HEK293 (cell line): ENCODE data around the gene PLA2G4E.

Experiments used
- CTCF ChIA-PET: fragments of 350-600 bp; formaldehyde crosslinking; extraction: SDS; loops from one replicate; lab custom pipeline; 2021; ENCODE audit warnings: antibody characterized with exemption; lab: Yijun Ruan, JAX
- POLR2A ChIA-PET: fragments of 300-600 bp; formaldehyde crosslinking; extraction: SDS; loops from one replicate; lab custom pipeline; 2020; ENCODE audit warnings: antibody characterized with exemption, inconsistent platforms; lab: Yijun Ruan, JAX
- H3K27ac ChIP-seq: fragments of 200-500 bp; sonication (Bioruptor generic); 2 replicates; pipeline ENCODE4 v1.5.1; 2014; ENCODE audit warnings: low read depth, low read length, control low read depth, inconsistent platforms; ENCODE audit errors: extremely low read depth
- H3K36me3 ChIP-seq, 2 experiments: fragments of 200-500 bp in 1 of 2; sonication (Bioruptor generic) in 1 of 2; 1 replicate in 1 of 2; 2 replicates in 1 of 2; pipeline ENCODE4 v1.5.1; 2014 to 2017; ENCODE audit warnings: inconsistent platforms in 2 of 2, low read length in 2 of 2; ENCODE audit not compliant: control insufficient read depth in 2 of 2, insufficient read depth in 1 of 2
- H3K4me1 ChIP-seq: fragments of 200-500 bp; sonication (Bioruptor generic); 2 replicates; pipeline ENCODE4 v1.5.1; 2014; ENCODE audit warnings: mild to moderate bottlenecking, low read length, inconsistent platforms; ENCODE audit not compliant: control insufficient read depth, insufficient read depth
- H3K4me3 ChIP-seq: 2 replicates; pipeline ENCODE4 v1.5.1; 2011; ENCODE audit warnings: low read depth, mild to moderate bottlenecking, control low read depth, low read length, moderate library complexity
- H3K9me3 ChIP-seq: fragments of 200-500 bp; sonication (Bioruptor generic); 2 replicates; pipeline ENCODE4 v1.5.1; 2014; ENCODE audit warnings: low read depth, low read length, inconsistent platforms; ENCODE audit not compliant: control insufficient read depth, insufficient read depth
- KLF8 ChIP-seq: fragments of 450-650 bp; formaldehyde crosslinking; IDR thresholded peaks from 2 replicates; pipeline ENCODE4 v1.5.1; 2016; ENCODE audit warnings: missing biosample characterization, missing genetic modification characterization
- SETDB1 ChIP-seq: IDR thresholded peaks from one replicate; pipeline ENCODE4 v1.6.1; 2017; ENCODE audit warnings: mild to moderate bottlenecking, low read length, moderate library complexity, mixed read lengths; ENCODE audit not compliant: insufficient read length
- SP2 ChIP-seq: fragments of 450-650 bp; formaldehyde crosslinking; IDR thresholded peaks from 2 replicates; pipeline ENCODE4 v1.5.1; 2016; ENCODE audit warnings: missing biosample characterization, missing genetic modification characterization
- SP7 ChIP-seq: fragments of 450-650 bp; formaldehyde crosslinking; IDR thresholded peaks from 2 replicates; pipeline ENCODE4 v1.5.1; 2016; ENCODE audit warnings: missing biosample characterization, missing genetic modification characterization
- ZFP37 ChIP-seq: fragments of 450-650 bp; formaldehyde crosslinking; IDR thresholded peaks from 2 replicates; pipeline ENCODE4 v1.5.1; 2016; ENCODE audit warnings: missing biosample characterization, missing genetic modification characterization
- ZIC2 ChIP-seq: fragments of 450-650 bp; formaldehyde crosslinking; IDR thresholded peaks from 2 replicates; pipeline ENCODE4 v1.5.1; 2016; ENCODE audit warnings: missing biosample characterization, missing genetic modification characterization
- ZNF18 ChIP-seq: fragments of 450-650 bp; formaldehyde crosslinking; IDR thresholded peaks from 2 replicates; pipeline ENCODE4 v1.5.1; 2016; ENCODE audit warnings: missing biosample characterization, missing genetic modification characterization
- ZNF354C ChIP-seq: fragments of 450-650 bp; formaldehyde crosslinking; IDR thresholded peaks from 2 replicates; pipeline ENCODE4 v1.5.1; 2016; ENCODE audit warnings: missing biosample characterization, missing genetic modification characterization, low read depth, borderline replicate concordance
- ZNF423 ChIP-seq: fragments of 450-650 bp; formaldehyde crosslinking; IDR thresholded peaks from 2 replicates; pipeline ENCODE4 v1.5.1; 2016; ENCODE audit warnings: missing biosample characterization, missing genetic modification characterization
- ZNF530 ChIP-seq: fragments of 450-650 bp; formaldehyde crosslinking; IDR thresholded peaks from 2 replicates; pipeline ENCODE4 v1.5.1; 2016; ENCODE audit warnings: low read depth, missing biosample characterization, missing genetic modification characterization
- ZNF555 ChIP-seq: fragments of 450-650 bp; formaldehyde crosslinking; conservative IDR thresholded peaks from 2 replicates; pipeline ENCODE4 v1.5.1; 2017; ENCODE audit warnings: missing biosample characterization, mild to moderate bottlenecking, missing genetic modification characterization, inconsistent platforms
- ZNF585B ChIP-seq: fragments of 450-650 bp; formaldehyde crosslinking; IDR thresholded peaks from 2 replicates; pipeline ENCODE4 v1.5.1; 2016; ENCODE audit warnings: missing biosample characterization, missing genetic modification characterization
- ZNF600 ChIP-seq: fragments of 450-650 bp; formaldehyde crosslinking; IDR thresholded peaks from 2 replicates; pipeline ENCODE4 v1.5.1; 2016; ENCODE audit warnings: missing biosample characterization, missing genetic modification characterization
- ZNF610 ChIP-seq: fragments of 450-650 bp; formaldehyde crosslinking; IDR thresholded peaks from 2 replicates; pipeline ENCODE4 v1.5.1; 2016; ENCODE audit warnings: missing biosample characterization, missing genetic modification characterization, borderline replicate concordance
- ZNF629 ChIP-seq: fragments of 450-650 bp; formaldehyde crosslinking; IDR thresholded peaks from 2 replicates; pipeline ENCODE4 v1.5.1; 2017; ENCODE audit warnings: missing biosample characterization, missing genetic modification characterization
- ZNF677 ChIP-seq: fragments of 450-650 bp; IDR thresholded peaks from 2 replicates; pipeline ENCODE4 v1.5.0; 2018; ENCODE audit warnings: missing biosample characterization, mild to moderate bottlenecking, missing genetic modification characterization, moderate library complexity
- ZNF830 ChIP-seq: fragments of 450-650 bp; IDR thresholded peaks from 2 replicates; pipeline ENCODE4 v1.5.0; 2018; ENCODE audit warnings: missing biosample characterization, missing genetic modification characterization, low read depth, mild to moderate bottlenecking, moderate library complexity
- TF ChIP-seq, protein P1 (sequence below): fragments of 450-650 bp; formaldehyde crosslinking; IDR thresholded peaks from 2 replicates; pipeline ENCODE4 v1.5.1; 2017; ENCODE audit warnings: missing biosample characterization, missing genetic modification characterization
- TF ChIP-seq, protein P2 (sequence below): fragments of 450-650 bp; formaldehyde crosslinking; IDR thresholded peaks from 2 replicates; pipeline ENCODE4 v1.5.1; 2017; ENCODE audit warnings: missing biosample characterization, missing genetic modification characterization

PLA2G4E gene

GRCh38 chr15:41955100-41955499, 65.7 kb downstream of the PLA2G4E start (continued):
- TF ChIP-seq ZNF555 (tag by site-specific recombination) (no peak), ZNF600 (tag by site-specific recombination) (no peak)

- Histone ChIP-seq H3K9me3 (no peaks in the 10 kb centered on the region), H3K36me3 (peaks cover 3 to 9% of the 10 kb centered on the region in 2 experiments; a peak in 2 of 3 replicates), H3K4me1 (0 out of 2 replicates have a peak, but pooled peaks cover 2% of the 10 kb centered on the region), H3K4me3 (no peak overlapping the region), H3K27ac (no peak overlapping the region)
- ChIA-PET POLR2A (no interaction called here), CTCF (interaction anchor here (0.7 kb wide), 1 partner anchor 14 kb away, joined by 3 read pairs; no protein-coding TSS in a partner anchor)
- no peak for TF ChIP-seq ZFP37
- TF ChIP-seq ZNF629 (tag by site-specific recombination): no peak
- 0 out of 2 replicates have a peak, but pooled peaks have one; percentile 35 for TF ChIP-seq ZIC2 (tag by site-specific recombination)
Observed at GRCh38 chr15:41954036-41954435, 66.8 kb downstream of the PLA2G4E start.

GRCh38 chr15:41952013-41952563, 68.8 kb downstream of the PLA2G4E start:
- ChIA-PET POLR2A (no interaction called here), CTCF (no interaction called here)
- no peak overlapping the region for H3K4me3 ChIP-seq
- peaks cover 3 to 9% of the 10 kb centered on the region in 2 experiments; a peak in 2 of 3 replicates for H3K36me3 ChIP-seq
- TF ChIP-seq ZNF585B (tag by site-specific recombination): peak; percentile 42; the same call in 1 of the 2 replicates
- TF ChIP-seq ZNF354C (tag by site-specific recombination): no peak
- no peaks in the 10 kb centered on the region for H3K9me3 ChIP-seq
- H3K27ac ChIP-seq: no peak overlapping the region
- 0 out of 2 replicates have a peak, but pooled peaks cover under 1% of the 10 kb centered on the region for H3K4me1 ChIP-seq

DNA sequence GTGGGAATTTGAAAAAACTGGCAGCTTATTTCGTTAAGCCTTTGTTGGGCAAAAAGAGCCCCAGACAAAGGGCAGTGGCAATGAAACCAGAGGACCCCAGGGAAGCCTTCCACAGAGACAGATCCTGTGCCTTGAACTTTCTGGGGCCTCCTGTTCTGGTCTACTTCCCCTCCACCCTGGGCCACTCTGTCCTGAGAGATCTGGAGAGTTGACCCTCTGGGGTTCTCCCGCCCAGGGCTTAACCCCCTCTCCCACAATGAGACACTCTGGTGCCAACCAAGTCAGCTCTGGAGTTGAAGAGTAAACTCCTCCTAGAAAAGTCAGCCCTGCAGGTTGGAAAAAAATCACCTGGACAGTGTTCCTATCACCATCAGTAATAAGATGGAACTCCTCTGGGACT, 69.3 kb downstream of the PLA2G4E start:
- Histone ChIP-seq H3K36me3 (peaks cover 3 to 9% of the 10 kb centered on the region in 2 experiments; a peak in 2 of 3 replicates), H3K27ac (no peak overlapping the region), H3K4me3 (no peak overlapping the region), H3K4me1 (no peaks in the 10 kb centered on the region), H3K9me3 (no peaks in the 10 kb centered on the region)
- TF ChIP-seq ZNF610 (no peak), SP2 (tag by site-specific recombination) (no peak), ZNF677 (tag by site-specific recombination) (no peak)
- ChIA-PET CTCF (interaction anchor here (1.6 kb wide), 1 partner anchor 47 kb away, joined by 4 read pairs; no protein-coding TSS in a partner anchor), POLR2A (no interaction called here)

GRCh38 chr15:41950489-41950888, 70.4 kb downstream of the PLA2G4E start:
- no peak for TF ChIP-seq ZNF423
- TF ChIP-seq SP7: peak; percentile 84
- TF ChIP-seq, all 188 proteins: peak for 1
- no peaks in the 10 kb centered on the region for H3K4me1 ChIP-seq
- no peak overlapping the region for H3K27ac ChIP-seq
- H3K9me3 ChIP-seq: no peaks in the 10 kb centered on the region
- POLR2A ChIA-PET: no interaction called here
- CTCF ChIA-PET: interaction anchor here (1.1 to 1.6 kb wide), 2 partner anchors 17 to 46 kb away, joined by 3 to 4 read pairs; no protein-coding TSS in a partner anchor
- H3K36me3 ChIP-seq: peaks cover 3 to 9% of the 10 kb centered on the region in 2 experiments; a peak in 2 of 3 replicates
- H3K4me3 ChIP-seq: no peak overlapping the region

GRCh38 chr15:41950127-41950483, 70.7 kb downstream of the PLA2G4E start:
- Histone ChIP-seq H3K27ac (no peak overlapping the region), H3K36me3 (peaks cover 3 to 9% of the 10 kb centered on the region in 2 experiments; a peak in 2 of 3 replicates), H3K9me3 (no peaks in the 10 kb centered on the region), H3K4me3 (no peak overlapping the region), H3K4me1 (no peaks in the 10 kb centered on the region)
- CTCF ChIA-PET: interaction anchor here (1.1 to 1.6 kb wide), 2 partner anchors 17 to 45 kb away, joined by 3 to 4 read pairs; no protein-coding TSS in a partner anchor
- POLR2A ChIA-PET: no interaction called here
- TF ChIP-seq ZNF530 (tag by site-specific recombination) (no peak), KLF8 (tag by site-specific recombination) (no peak), ZNF677 (tag by site-specific recombination) (no peak), SETDB1 (no peak), ZNF18 (tag by site-specific recombination) (no peak), ZNF830 (tag by site-specific recombination) (no peak)
- TF ChIP-seq, protein P1, sequence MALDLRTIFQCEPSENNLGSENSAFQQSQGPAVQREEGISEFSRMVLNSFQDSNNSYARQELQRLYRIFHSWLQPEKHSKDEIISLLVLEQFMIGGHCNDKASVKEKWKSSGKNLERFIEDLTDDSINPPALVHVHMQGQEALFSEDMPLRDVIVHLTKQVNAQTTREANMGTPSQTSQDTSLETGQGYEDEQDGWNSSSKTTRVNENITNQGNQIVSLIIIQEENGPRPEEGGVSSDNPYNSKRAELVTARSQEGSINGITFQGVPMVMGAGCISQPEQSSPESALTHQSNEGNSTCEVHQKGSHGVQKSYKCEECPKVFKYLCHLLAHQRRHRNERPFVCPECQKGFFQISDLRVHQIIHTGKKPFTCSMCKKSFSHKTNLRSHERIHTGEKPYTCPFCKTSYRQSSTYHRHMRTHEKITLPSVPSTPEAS (tag by site-specific recombination): no peak
- TF ChIP-seq, protein P2, sequence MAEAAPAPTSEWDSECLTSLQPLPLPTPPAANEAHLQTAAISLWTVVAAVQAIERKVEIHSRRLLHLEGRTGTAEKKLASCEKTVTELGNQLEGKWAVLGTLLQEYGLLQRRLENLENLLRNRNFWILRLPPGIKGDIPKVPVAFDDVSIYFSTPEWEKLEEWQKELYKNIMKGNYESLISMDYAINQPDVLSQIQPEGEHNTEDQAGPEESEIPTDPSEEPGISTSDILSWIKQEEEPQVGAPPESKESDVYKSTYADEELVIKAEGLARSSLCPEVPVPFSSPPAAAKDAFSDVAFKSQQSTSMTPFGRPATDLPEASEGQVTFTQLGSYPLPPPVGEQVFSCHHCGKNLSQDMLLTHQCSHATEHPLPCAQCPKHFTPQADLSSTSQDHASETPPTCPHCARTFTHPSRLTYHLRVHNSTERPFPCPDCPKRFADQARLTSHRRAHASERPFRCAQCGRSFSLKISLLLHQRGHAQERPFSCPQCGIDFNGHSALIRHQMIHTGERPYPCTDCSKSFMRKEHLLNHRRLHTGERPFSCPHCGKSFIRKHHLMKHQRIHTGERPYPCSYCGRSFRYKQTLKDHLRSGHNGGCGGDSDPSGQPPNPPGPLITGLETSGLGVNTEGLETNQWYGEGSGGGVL (tag by site-specific recombination): no peak
